K562 (cell line): ENCODE data around the gene EOMES. TPM values are rescaled to one million over a fixed set of nuclear protein-coding genes. Genes with fewer than 3 reads are reported as not detected.

Experiments
- ATAC-seq: fragments of 200-7000 bp; cut with Tn5 transposase; 3 replicates; pipeline ENCODE4 v1.9.1; 2020; ENCODE audit warnings: moderate library complexity
- BruUV-seq: library from RNA; stranded (reverse); fragments of 400-500 nt; replicated peaks from 2 replicates; lab custom pipeline; 2021; lab: Mats Ljungman, UMichigan
- CTCF ChIA-PET: fragments of 300-600 bp; formaldehyde crosslinking; extraction: SDS; loops from one replicate; lab custom pipeline; 2021; ENCODE audit warnings: low intra/inter-chr PET ratio; lab: Yijun Ruan, JAX
- POLR2A ChIA-PET: fragments of 300-600, 350-650 bp; sonication (Branson Sonifier 250); formaldehyde crosslinking; extraction: SDS; loops from one replicate; lab custom pipeline; 2021; ENCODE audit warnings: antibody characterized with exemption, inconsistent platforms; lab: Yijun Ruan, JAX
- DNase-seq, 4 experiments: peaks; one replicate each; pipeline versions ENCODE4 v3.0.0 to v3.0.0-alpha.2; 2011 to 2018; ENCODE audit warnings: low spot score in 3 of 4, mixed read lengths in 3 of 4; ENCODE audit errors: extremely low read depth in 1 of 4
- FAIRE-seq: peaks from 2 replicates; lab custom pipeline; 2011; peaks lifted over from hg19 to GRCh38; lab: Jason Lieb, UNC
- H2AFZ ChIP-seq: 2 replicates; pipeline ENCODE4 v1.6.0; 2011; ENCODE audit warnings: low read depth, low read length, control low read depth, inconsistent platforms
- H3K27ac ChIP-seq: fragments of 200-600 bp; 3 replicates; pipeline ENCODE4 v1.8.0; 2011; ENCODE audit warnings: low read depth, mild to moderate bottlenecking, control low read depth, inconsistent platforms, low read length, moderate library complexity, mixed read lengths; ENCODE audit errors: extremely low read depth
- H3K27me3 ChIP-seq, 2 experiments: fragments of 300-600 bp in 1 of 2; 2 replicates in 1 of 2; 3 replicates in 1 of 2; pipeline versions ENCODE4 v1.6.0 to v1.8.0; 2011; ENCODE audit warnings: inconsistent platforms in 2 of 2, low read length in 2 of 2, mild to moderate bottlenecking in 1 of 2, mixed read lengths in 1 of 2, moderate library complexity in 1 of 2; ENCODE audit not compliant: control insufficient read depth in 2 of 2, insufficient read depth in 2 of 2
- H3K36me3 ChIP-seq: fragments of 300-600 bp; 3 replicates; pipeline ENCODE4 v1.8.0; 2011; ENCODE audit warnings: mild to moderate bottlenecking, low read length, inconsistent platforms; ENCODE audit not compliant: control insufficient read depth, insufficient read depth
- H3K4me1 ChIP-seq, 2 experiments: fragments of 200-600 bp in 1 of 2; replicated peaks in 1 of 2; 2 replicates in 1 of 2; 3 replicates in 1 of 2; pipeline versions ENCODE4 v1.5.1 to v1.8.0; 2011; ENCODE audit warnings: inconsistent platforms in 2 of 2, low read length in 2 of 2, mild to moderate bottlenecking in 1 of 2, mixed read lengths in 1 of 2, moderate library complexity in 1 of 2; ENCODE audit not compliant: control insufficient read depth in 2 of 2, insufficient read depth in 2 of 2
- H3K4me2 ChIP-seq: 2 replicates; pipeline ENCODE4 v1.6.1; 2011; ENCODE audit warnings: low read length, control low read depth, inconsistent platforms, mixed read lengths; ENCODE audit not compliant: insufficient read depth
- H3K4me3 ChIP-seq: fragments of 200-600 bp; sonication (generic), shearing (Covaris generic); 2 replicates; pipeline ENCODE4 v1.5.1; 2016; ENCODE audit warnings: control low read depth, inconsistent platforms
- H3K79me2 ChIP-seq: fragments of 200-600 bp; 3 replicates; pipeline ENCODE4 v1.8.0; 2011; ENCODE audit warnings: low read length, inconsistent platforms; ENCODE audit not compliant: control insufficient read depth, insufficient read depth
- H3K9ac ChIP-seq, 2 experiments: 2 replicates each; pipeline versions ENCODE4 v1.6.0 to v1.6.1; 2011; ENCODE audit warnings: low read depth in 2 of 2, low read length in 2 of 2, control low read depth in 1 of 2, inconsistent platforms in 1 of 2, mild to moderate bottlenecking in 1 of 2, mixed read lengths in 1 of 2; ENCODE audit not compliant: insufficient read depth in 1 of 2
- H3K9me1 ChIP-seq: one replicate; pipeline ENCODE4 v1.6.0; 2011; ENCODE audit warnings: inconsistent platforms, mild to moderate bottlenecking, low read length, moderate library complexity; ENCODE audit not compliant: control insufficient read depth, insufficient read depth
- H3K9me3 ChIP-seq: replicated peaks from 2 replicates; pipeline ENCODE4 v1.5.1; 2011; ENCODE audit warnings: low read depth, low read length, inconsistent platforms; ENCODE audit not compliant: control insufficient read depth, insufficient read depth
- H4K20me1 ChIP-seq: replicated peaks from 2 replicates; pipeline ENCODE4 v1.6.1; 2011; ENCODE audit warnings: low read length, inconsistent platforms, mixed read lengths; ENCODE audit not compliant: control insufficient read depth, insufficient read depth
- GABPA ChIP-seq: fragments of 200-800 bp; sonication (Bioruptor generic); conservative IDR thresholded peaks from 2 replicates; pipeline ENCODE4 v1.6.1; 2016; ENCODE audit warnings: low read depth, missing genetic modification characterization, missing compliant biosample characterization
- HINFP ChIP-seq: fragments of 450-650 bp; conservative IDR thresholded peaks from 2 replicates; pipeline ENCODE4 v1.6.1; 2016; ENCODE audit warnings: missing genetic modification characterization, low read depth, mild to moderate bottlenecking, control low read depth, missing compliant biosample characterization
- IRF2 ChIP-seq: sonication (generic); formaldehyde crosslinking; IDR thresholded peaks from 2 replicates; pipeline ENCODE4 v1.8.1; 2022; ENCODE audit warnings: mild to moderate bottlenecking, missing genetic modification reagents
- KDM1A ChIP-seq, 2 experiments: fragments of 450-650 bp; IDR thresholded peaks; 2 replicates each; pipeline ENCODE4 v1.6.1; 2016; ENCODE audit warnings: mild to moderate bottlenecking in 2 of 2
- PCBP2 ChIP-seq: fragments of 200-400 bp; formaldehyde crosslinking; IDR thresholded peaks from 2 replicates; pipeline ENCODE4 v1.6.1; 2018; ENCODE audit warnings: low read length, low read depth, mild to moderate bottlenecking, moderate library complexity; ENCODE audit not compliant: poor library complexity, severe bottlenecking
- POLR2AphosphoS5 ChIP-seq: IDR thresholded peaks from 2 replicates; pipeline ENCODE4 v1.6.1; 2011; ENCODE audit warnings: mild to moderate bottlenecking, low read depth, low read length, moderate library complexity; ENCODE audit not compliant: control insufficient read depth, insufficient read depth
- SAFB ChIP-seq: fragments of 200-400 bp; formaldehyde crosslinking; IDR thresholded peaks from 2 replicates; pipeline ENCODE4 v1.6.1; 2017; ENCODE audit warnings: low read depth, low read length, borderline replicate concordance
- SMARCB1 ChIP-seq: IDR thresholded peaks from 2 replicates; pipeline ENCODE4 v1.6.1; 2011; ENCODE audit warnings: improper control_type of control experiment, low read depth; ENCODE audit not compliant: insufficient read length
- SUPT5H ChIP-seq: fragments of 450-650 bp; IDR thresholded peaks from 2 replicates; pipeline ENCODE4 v1.6.1; 2016
- THRB ChIP-seq: fragments of 450-650 bp; formaldehyde crosslinking; conservative IDR thresholded peaks from 2 replicates; pipeline ENCODE4 v1.4.0; 2022; ENCODE audit warnings: mild to moderate bottlenecking, missing genetic modification characterization
- U2AF1 ChIP-seq: fragments of 200-400 bp; formaldehyde crosslinking; optimal IDR thresholded peaks from 2 replicates; pipeline ENCODE3; 2017; ENCODE audit warnings: mild to moderate bottlenecking, low read depth, low read length, moderate library complexity
- ZNF121 ChIP-seq: sonication (generic); formaldehyde crosslinking; conservative IDR thresholded peaks from 2 replicates; pipeline ENCODE4 v1.8.0; 2022; ENCODE audit warnings: missing genetic modification reagents
- WGBS: fragments of 100-300 bp; shearing (Covaris generic); methylation state at CpG from one replicate; pipeline ENCODE4 v1.1.6; 2016; ENCODE audit warnings: low coverage, mixed read lengths; ENCODE audit not compliant: insufficient coverage; ENCODE audit errors: missing lambda C conversion rate; 5-methylcytosine and 5-hydroxymethylcytosine counted together
- in situ Hi-C: fragments of 300-500 bp; cut with MboI; formaldehyde crosslinking; loops from 4 replicates; pipeline ENCODE4 v1.15.0; 2018; ENCODE audit warnings: inconsistent platforms, mixed read lengths
- intact Hi-C: fragments of 100-400 bp; cut with micrococcal nuclease; formaldehyde crosslinking; loops from 2 replicates; pipeline ENCODE4 v1.14.2; 2022
- polyA plus RNA-seq, 8 experiments: library from polyadenylated mRNA; depleted of rRNA in 4 of 8; stranded (reverse) in 5 of 8; unstranded in 3 of 8; fragments of >200 nt; fragmentation: Nextera tagmentation in 2 of 8; fragmentation: Illumina TruSeq in 1 of 8; extraction: Ambion mirVana in 2 of 8; extraction: Trizol in 1 of 8; gene quantifications; 2 replicates each; pipeline versions ENCODE4 v1.2.1 to v1.2.3, GENCODE V29; 2011 to 2014; ENCODE audit warnings: inconsistent platforms in 1 of 8, missing spikeins in 1 of 8
- total RNA-seq, 7 experiments: library from RNA; depleted of rRNA in 6 of 7; stranded (reverse); fragments of >200 nt in 6 of 7; fragmentation: Illumina TruSeq in 2 of 7; extraction: Trizol in 2 of 7; gene quantifications; 2 replicates each; pipeline versions ENCODE4 v1.2.1 to v1.2.3, GENCODE V29; 2011 to 2021; ENCODE audit warnings: low replicate concordance in 1 of 7
- TF ChIP-seq, protein P1 (sequence below): sonication (generic); IDR thresholded peaks from 2 replicates; pipeline ENCODE4 v1.6.1; 2016

The EOMES gene
- total and polyA plus RNA-seq, 9 of the 15 experiments (the other 6 are each of a cell fraction or from before 2014, with no cell fraction given): 0.07 TPM; not detected in 8

DNA sequence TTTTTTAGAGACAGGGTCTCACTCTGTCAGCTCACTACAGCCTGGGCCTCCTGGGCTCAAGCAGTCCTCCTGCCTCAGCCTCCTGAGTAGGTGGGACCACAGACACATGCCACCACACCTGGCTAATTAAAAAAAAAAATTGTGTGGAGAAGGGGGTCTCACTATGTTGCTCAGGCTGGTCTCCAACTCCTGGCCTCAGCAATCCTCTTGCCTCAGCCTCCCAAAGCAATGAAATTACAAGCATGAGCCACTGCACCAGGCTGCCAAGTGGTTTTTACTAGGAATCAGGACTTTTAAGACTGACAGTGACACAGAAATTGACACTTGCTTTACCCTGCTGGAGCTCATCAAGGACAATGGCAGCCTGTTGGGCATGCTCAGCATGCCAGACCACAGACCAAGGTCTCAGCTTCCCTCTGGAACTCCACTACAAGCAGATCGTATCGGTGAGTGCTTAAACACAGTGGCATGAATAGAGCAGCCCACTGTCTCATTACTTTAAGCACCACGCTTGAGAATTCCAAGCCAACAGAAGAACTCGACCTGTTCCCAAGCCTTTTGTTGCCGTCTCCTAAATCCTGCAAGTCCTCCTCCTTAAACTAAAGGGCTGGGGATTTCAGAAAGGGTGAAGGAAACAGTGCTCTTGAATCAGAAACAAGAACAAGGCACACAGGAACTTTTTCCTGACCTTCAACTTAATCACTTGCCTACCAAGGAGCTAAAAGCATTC, 41.4 kb downstream of the EOMES start:
- no peak overlapping the region for H3K27ac ChIP-seq
- ChIA-PET CTCF (no interaction called here), POLR2A (no interaction called here)
- no peak overlapping the region for H2AFZ ChIP-seq
- no peak overlapping the region for H3K4me2 ChIP-seq
- FAIRE-seq: no peak
- H3K4me3 ChIP-seq: no peak overlapping the region
- no peaks in the 10 kb centered on the region for H3K27me3 ChIP-seq
- TF ChIP-seq, protein P1, sequence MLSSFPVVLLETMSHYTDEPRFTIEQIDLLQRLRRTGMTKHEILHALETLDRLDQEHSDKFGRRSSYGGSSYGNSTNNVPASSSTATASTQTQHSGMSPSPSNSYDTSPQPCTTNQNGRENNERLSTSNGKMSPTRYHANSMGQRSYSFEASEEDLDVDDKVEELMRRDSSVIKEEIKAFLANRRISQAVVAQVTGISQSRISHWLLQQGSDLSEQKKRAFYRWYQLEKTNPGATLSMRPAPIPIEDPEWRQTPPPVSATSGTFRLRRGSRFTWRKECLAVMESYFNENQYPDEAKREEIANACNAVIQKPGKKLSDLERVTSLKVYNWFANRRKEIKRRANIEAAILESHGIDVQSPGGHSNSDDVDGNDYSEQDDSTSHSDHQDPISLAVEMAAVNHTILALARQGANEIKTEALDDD: no peak
- TF ChIP-seq KDM1A (IDR thresholded peaks at IDR 0.05) (no peak), PCBP2 (no peak), SUPT5H (no peak), IRF2 (CRISPR knock-in tag) (no peak), SMARCB1 (no peak), U2AF1 (no peak), GABPA (tag) (no peak), THRB (CRISPR knock-in tag) (no peak), ZNF121 (CRISPR knock-in tag) (no peak), HINFP (tag) (no peak), POLR2AphosphoS5 (no peak), SAFB (no peak)
- H3K9me3 ChIP-seq: no peaks in the 10 kb centered on the region
- in situ Hi-C loops: no loop called here
- H4K20me1 ChIP-seq: no peaks in the 10 kb centered on the region
- DNase-seq: no peak
- intact Hi-C loops: loop anchor here (2.0 kb wide), 1 partner anchor 546 kb away; no protein-coding TSS in a partner anchor
- BruUV-seq: no TSS peak
- no peak for ATAC-seq
- H3K36me3 ChIP-seq: no peaks in the 10 kb centered on the region
- H3K79me2 ChIP-seq: no peaks in the 10 kb centered on the region
- 4% methylated on average over 5 of the region's 5 CpGs for WGBS
- H3K9ac ChIP-seq: no peak overlapping the region
- H3K9me1 ChIP-seq: no peaks in the 10 kb centered on the region
- no peaks in the 10 kb centered on the region for H3K4me1 ChIP-seq
